Astrocyte of the hippocampus (primary cell): ENCODE data around the gene MAST4.
A peak's percentile ranks its signal among the peaks of the same experiment; 100 is the strongest.

ENCODE experiments used
- DNase-seq: peaks from one replicate; pipeline ENCODE4 v3.0.0; 2011; ENCODE audit warnings: low read depth, low spot score

The MAST4 gene

DNA sequence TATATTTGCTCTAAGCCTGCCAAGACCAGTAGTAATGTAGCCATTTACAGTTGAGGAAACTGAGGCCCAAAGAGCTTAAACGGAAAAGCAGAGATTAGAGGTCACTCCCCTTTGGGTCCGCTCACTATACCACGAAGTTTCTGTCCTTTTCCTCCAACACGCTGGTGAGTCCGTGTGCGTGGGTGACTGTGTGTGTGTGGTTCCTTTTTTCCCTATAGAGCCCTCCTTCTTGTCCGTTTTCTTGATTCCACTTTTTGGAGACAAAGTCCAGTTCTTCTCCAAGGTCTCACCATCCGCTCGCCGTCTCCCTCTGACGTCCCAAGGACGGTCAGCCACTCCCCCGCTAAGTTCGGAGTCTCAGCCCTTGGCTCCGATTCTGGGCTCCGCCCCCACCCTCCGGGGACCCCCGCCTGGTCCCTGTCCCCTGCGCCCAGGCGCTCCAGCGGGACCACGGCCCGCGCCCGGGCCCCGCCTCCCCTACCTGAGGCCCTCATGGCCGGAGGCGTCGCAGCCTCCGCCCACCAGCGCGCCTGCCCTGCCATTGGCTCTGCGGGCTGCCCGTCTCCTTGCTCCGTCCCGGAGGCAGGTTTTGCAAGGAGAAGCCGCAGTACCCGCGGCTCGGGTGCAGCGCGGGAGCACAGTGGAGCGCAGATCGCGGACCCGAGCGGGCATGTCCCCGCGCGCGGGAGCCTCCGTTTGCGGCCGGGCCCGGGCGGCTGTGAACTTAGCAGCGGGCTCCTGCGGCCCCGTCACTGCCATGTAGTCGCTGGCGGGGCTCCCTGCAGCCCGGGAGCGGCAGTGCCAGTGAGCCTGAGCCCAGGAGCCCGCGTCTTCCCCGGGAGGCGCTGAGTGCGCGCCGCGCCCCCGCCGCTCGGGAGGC lies at the start of gene MAST4:
MAST4 (plus strand) TSS at position 638 of the 880 bp plus-strand sequence. CDS start 263 bp downstream, outside the sequence.
- peak; percentile 98 for DNase-seq

DNA sequence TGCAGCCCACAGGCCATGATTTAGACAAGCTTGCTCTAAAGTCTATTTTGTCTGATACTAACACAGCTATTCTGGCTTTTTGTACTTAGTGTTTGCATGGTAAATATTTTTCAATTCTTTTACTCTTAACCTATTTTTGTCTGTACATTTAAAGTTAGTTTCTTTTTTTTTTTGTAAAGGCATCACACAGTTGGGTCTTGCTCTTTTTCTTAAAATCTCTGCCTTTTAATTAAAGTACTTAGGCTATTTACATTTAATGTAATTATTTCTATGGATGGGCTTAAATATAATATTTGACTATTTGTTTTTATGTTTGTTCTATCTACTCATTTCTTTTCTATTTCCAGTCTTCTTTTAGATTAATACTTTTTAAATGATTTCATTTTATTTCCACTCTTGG lies 49.7 kb upstream of the MAST4 start:
- DNase-seq = no peak

DNA sequence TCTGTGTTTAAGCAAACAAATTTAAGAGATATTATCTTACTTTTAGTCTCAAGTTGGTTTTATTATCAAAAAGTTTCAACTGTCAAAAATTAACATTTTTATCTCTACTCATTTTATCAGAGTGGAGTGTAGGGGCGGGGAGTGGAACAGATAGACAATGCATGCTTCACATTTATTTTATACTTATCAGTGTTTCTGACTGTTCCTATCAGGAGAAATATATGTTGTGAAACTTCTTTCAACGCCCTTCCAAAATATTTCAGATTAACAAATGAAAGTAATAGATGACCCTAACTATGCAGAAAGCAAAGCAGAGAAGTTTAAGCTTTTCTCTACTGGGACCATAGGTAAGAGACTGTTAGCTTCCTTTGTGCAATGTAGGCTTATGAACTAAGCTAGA lies 44.9 kb upstream of the MAST4 start:
- no peak for DNase-seq

DNA sequence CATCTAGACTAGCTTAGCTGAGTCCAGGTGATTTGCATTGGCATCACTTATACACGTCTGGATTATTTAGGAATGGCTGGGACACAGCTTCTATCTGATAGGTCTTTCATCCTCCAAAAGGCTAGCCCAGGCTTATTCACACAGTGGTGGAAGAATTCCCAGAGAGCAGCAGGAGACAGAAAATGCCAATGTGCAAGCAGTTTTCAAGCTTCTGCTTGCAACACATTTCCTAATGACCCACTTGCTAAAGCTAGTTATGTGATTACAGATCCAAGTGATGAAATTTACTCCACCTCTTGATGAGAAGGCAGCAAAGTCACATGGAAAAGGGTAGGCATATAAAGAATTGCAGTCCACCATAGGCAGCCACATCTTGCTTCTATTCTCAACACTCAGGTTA lies 44.2 kb upstream of the MAST4 start:
- no peak for DNase-seq

DNA sequence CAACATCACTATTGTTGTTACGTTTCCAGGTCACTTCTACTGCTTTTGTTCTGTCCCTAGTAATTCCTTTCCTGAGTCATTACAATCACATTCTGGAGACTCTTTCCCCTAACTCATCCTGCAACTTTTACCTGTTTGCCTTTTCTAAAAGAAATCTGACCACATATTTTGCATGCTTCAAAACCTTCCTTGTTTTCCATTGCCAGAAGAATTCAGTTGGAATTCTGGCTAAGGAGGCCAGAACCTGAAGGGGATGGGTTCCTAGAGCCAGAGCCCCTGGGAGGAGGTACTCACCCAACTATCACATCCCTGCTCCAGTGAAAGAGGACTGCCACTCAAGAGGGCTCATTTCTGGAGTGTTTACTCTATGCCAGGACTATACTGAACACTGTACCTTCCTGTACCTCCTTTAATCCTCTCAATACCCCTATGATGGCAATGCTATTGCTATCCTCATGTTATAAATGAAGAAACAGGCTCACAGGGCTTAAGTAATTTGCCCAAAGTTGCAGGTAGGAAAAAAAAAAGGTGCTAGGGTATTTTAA lies 42.8 kb upstream of the MAST4 start:
- DNase-seq = peak; percentile 51

DNA sequence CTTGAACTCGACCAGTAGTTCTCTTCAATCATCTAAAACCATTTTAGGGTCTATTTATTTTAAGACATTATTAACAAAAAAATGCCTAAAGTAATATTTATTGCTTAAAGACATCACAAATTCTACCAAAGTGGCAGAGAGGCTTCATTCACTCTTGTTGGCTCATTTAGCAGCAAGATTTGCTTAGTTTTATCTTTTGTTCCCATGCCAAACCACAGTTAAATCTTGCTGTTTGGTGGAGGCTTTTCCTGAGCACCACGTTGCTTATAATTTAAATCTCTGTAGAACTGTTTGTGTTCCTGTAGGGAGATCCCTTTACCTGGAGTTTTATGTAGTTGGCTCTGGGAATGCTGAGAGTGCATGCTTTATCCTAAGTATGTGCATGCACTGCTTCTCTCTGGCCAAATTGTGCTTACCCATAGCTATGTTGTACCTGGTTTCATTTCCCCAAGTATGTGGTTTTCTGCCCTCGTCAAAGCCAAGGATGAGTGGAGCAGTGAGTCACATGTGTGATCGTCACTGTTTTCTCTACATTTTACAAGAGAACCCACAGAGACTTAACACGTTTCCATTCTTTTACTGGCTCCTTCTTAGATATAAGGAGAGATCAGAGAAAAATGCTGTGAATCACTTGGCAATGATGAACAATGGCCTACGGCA lies 42.1 kb upstream of the MAST4 start:
- peak; percentile 89 for DNase-seq

DNA sequence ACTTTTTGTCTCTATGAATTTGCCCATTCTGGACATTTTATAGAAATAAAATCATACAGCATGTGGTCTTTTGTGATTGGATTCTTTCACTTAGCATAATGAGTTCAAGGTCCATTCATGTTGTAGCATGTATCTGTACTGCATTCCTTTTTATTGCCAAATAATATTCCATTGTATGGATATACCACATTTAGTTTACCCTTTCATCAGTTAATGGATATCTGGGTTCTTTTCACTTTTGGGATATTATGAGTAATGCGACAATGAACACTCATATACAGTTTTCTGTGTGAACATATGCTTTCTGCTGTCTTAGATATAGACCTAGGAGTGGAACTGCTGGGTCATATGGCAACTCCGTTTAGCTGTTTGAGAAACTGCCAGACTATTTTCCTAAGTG lies 41.3 kb upstream of the MAST4 start:
- DNase-seq = no peak

DNA sequence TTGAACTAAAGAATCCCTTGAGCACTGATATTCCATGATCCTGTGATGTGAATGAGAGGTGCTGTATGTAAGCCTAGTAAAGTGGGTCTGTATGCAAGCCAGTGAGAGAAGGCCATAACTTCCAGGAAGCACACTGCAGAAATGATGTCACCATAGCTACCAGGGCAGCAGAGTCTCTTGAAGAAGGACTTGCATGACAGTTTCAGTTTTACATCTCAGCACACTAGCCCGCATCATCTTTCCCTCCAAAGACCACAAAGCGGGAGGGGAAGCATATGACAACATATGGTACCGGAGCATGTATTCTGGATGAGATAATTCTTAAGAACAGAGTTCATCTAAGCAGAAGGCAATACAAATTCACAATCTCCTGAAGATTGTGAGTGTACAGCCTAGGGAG lies 37.6 kb upstream of the MAST4 start:
- DNase-seq = no peak

DNA sequence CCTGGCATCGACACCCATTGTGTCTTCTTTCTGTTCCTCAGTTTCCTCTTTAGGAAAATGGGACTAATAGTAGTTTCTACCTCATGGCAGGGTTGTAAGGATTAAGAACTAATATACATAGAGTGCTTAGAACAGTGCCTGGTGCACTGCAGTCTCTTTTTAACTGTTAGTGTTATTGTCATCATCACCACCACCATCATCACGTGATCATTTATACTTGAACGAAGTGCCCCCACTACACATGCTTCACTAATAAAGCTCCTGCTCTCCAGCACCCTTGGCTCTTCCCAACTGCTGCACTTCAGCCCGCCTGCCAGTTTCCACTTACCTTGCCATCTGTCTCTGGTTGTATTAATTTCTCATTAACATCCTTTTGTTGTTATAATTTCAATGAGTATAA lies 35.8 kb upstream of the MAST4 start:
- no peak for DNase-seq

DNA sequence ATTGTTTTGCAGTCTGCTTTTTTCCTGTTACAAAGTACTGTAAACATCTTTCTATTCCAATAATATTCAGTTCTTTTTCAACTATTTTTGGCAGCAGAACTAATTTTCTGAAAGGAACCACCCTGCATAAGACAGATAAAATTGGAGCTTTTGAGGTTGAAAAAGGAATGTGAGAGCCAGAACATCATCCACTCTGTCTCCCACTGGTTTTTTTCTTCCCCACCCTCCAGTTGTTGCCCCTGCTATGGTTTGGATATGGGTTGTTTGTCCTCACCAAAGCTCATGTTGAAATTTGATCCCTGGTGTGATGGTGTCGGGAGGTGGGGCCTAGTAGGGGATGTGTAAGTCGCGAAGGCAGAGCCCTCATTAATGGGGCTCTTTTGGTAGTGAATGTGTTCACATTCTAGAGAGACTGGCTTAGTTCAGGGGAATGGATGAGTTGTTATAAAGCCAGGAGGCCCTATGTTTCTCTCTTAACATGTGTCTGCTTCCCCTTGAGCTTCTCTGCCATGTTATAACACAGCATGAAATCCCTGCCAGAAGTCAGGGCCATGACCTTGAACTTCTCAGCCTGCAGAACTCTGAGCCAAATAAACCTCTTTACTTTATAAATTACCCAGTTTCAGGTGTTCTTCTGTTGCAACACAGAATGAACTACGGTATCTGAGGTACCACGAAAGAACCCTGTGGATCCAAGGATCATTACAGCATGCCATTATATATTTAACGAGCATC lies 34.8 kb upstream of the MAST4 start:
- DNase-seq = no peak

DNA sequence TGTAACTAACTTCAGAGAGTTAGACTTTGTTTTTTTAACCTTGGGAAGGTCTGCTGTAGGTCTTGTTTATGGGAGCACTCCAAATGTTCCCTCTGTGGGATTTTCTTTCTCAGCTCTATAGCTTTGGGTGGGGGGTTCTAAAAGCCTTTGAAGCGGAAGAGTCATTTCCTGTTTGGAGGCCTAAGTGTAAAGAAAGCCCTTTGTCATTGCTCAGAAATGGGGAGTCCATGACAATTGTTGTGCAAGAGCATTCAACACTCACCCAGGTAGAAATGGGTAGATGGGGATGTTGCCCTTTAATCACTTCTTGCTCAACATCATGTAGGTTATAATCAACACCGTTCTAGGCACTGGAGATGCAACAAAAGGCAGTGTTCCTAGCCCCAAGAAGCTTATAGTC lies 30.3 kb upstream of the MAST4 start:
- no peak for DNase-seq

DNA sequence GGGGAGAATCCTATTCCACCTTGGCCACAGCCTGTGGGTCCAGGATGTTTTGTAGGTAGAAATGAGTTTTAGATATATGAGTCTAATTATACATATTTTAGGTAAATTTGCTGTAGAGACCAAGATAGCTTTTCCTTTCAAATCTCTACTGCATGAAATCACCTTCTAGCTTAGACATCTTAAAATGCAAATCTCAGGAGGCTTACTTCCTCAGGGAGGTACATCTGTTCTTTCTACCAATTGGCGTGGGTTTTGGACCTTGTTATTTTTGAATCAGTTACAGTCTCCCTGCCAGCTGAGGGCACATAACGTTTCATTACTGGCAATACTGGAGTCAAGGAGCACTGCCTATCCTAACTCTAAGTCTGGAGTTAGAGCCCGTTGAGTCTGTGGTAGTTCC lies 28.7 kb upstream of the MAST4 start:
- DNase-seq = no peak

DNA sequence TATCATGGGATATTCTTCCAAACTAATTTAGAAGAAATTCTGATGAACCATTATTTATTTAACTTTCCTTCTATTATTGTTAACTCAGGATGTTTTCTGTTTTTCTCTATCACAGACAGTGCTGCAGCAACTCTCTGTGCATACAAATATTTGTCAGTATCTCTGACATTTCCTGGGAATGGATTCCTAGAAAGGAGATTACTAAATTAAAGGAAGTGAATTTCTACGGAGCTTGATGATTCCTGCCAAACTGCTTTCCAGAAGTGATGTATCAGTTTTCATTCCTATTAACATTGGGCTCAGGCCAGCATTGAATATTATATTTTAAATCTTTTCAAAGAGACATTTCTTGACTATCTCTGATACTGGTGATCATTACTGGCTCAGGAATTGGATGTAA lies 26.0 kb upstream of the MAST4 start:
- DNase-seq = no peak

DNA sequence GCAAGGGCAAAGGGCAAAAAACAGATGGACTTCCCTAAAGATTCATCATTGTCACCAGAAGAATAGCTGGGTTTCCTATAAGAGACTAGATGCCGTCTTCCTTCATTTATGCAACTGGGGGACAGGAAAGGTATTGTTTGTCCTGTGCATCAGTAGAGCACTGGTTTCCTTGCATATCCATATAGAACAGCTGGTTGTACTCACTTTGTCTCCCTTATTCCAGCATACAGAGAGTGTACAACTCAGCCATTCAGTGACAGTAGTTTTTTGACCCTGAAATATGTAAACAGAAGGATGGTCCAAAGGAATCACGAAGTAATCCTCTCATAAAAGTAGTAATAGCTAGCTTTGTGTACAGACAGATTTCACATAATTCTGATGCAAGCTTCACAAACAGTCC lies 22.5 kb upstream of the MAST4 start:
- no peak for DNase-seq

DNA sequence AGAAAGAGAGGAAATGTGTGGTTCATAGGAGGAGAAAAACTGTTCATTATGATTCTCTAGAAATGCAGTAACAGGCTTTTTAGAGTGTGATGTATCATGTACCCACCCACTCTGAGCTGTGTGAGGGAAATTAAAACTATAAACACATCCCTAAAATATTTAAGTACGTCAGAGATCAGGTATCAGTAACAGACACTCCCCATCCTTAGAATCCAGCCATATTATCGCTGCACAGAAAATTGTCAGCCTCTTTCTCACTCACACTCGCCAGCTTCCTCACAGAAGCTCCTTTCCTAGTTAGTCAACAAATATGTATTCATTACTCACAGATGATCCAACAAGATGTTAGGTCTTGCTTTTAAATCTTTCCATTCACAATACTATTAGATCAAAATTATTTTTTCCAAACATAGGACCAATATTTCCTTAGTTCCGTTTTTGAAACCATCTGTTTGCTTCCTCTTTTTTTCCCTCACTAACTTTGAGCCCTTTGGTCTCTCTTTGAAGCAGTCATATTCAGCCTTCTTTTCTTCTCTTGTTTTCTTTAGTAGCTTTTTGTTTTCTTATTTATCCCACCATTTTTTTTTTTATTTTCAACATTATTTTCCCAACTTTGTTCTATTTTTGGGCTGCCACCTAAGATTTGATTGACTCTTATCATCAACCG lies 13.6 kb upstream of the MAST4 start:
- DNase-seq = peak; percentile 26

DNA sequence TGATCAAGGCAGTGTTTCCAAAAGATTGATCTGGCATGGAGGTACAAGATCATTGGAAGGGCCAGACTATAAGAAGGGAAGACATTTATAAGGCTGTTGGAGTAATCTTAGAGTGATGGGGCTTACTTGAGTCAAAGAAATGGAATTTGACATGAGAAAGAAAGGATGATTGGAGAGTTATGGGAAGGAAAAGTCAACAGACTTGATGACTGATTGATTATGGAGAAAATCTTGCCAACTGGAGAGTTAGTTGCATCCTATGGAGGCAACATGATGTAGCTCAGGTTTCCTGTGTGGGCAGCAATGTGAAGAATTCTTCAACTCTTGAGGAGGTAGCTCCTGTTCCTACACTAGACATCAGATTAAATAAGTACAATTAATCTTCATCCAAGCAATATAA lies 10.9 kb upstream of the MAST4 start:
- no peak for DNase-seq

DNA sequence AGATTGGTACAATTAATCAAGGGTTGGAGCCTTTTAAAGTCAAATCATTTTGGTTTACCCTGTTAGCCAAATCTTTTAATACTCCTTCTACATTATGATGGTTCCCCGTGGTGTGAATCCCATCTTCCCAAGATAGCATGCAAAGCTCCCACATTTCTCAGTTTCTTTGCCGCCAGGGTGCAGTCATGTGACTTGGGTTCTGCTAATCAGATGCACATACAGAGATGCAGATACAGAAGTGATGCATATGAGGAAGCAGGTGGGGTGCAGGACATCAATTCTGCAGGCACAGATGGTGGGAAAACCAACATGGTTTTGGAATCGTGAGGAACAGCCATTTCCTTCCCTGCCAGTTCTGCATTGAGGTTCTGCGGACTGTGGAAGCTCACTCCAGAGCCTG lies 8.4 kb upstream of the MAST4 start:
- DNase-seq = no peak

DNA sequence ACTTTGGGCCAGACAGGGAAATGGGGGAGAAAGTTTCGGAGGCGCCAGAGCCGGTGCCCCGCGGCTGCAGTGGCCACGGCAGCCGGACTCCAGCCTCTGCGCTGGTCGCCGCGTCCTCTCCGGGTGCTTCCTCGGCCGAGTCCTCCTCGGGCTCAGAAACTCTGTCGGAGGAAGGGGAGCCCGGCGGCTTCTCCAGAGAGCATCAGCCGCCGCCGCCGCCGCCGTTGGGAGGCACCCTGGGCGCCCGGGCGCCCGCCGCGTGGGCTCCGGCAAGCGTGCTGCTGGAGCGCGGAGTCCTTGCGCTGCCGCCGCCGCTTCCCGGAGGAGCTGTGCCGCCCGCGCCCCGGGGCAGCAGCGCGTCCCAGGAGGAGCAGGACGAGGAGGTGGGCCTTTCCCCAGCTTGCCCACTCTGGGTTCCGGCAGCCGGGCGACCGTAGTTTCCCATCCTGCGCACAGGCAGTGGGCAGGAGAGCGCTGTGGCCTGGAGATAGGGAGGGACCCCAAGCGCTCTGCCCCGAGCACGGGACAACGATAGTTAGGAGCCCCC lies 516 bp downstream of the MAST4 start:
- DNase-seq = peak; percentile 80

DNA sequence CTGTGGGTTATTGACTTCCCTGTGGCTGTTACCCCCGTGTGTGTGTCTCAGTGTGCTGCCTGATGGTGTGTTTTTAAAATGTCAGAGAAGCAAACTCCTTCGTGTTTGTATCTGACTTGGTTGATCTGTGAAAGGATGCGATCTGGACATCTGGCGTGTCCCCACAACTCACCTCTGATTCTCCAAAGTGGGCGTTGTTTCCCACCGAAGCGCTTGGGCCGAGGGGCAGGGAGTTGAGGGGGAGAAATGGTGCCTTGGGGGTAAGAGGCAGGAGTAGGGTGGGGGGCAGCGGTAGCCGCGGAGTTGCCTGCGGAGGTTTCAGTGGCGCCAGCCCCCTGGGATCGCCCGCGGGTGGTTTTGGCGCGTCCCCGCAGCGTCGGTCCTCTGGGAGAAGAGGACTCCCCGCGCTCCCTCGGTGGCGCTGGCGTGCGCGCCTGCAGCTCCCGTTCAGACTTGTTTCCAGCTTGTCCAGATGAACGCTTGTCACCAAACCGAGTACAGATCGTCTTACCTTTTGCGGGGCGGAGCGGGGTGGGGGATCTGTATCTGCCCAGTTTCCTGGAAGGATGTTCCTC lies 1.1 kb downstream of the MAST4 start:
- peak; percentile 73 for DNase-seq

DNA sequence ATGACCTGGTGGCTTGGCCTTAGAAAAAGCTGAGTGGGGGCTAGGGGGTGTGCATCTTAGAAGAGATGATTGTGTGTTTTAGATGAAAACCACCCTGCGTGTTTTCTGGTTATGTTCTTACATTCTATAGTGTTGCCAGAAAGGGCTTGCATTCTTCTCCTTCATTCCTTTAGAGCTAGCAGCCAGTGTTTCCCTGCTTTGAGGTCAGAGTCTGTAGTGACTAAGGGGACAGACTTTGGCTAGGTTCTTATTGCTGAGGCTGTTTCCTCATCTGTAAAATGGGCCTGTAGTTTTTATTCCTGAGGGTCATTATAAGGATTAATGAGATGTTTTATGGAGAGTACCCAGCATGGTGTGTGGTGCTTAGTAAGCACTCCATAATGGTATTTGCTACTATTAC lies 6.4 kb downstream of the MAST4 start:
- DNase-seq = peak; percentile 37

DNA sequence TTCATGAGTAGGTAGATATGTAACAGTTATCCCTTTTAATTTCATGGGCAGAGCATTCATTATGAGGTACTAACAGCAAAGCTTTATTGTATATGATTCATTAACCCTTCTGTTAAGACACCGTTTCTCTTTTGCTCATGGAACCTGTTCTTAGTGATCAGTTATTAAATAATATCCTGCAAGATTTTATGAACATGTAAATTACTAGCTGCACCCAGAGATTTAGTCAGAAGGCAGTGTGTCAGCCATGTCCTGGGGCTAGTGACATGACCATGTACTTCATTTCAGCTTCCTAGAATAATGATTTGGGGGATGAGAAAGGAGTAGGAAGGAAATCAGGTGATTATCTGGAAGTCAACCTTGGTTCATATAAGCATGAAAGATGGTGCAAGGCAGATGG lies 7.0 kb downstream of the MAST4 start:
- DNase-seq = no peak
